WTC11 (cell line): Measurements from ENCODE around the gene DERL2. TPM values are rescaled to one million over a fixed set of nuclear protein-coding genes. Genes with fewer than 3 reads are reported as not detected.

Experiments used
- ATAC-seq: fragments of 200-7000 bp; cut with Tn5 transposase; 2 replicates; pipeline ENCODE4 v1.10.0; 2021; ENCODE audit warnings: mild to moderate bottlenecking, moderate library complexity
- CTCF ChIA-PET: fragments of 300-600 bp; sonication (Branson Sonifier 250); formaldehyde crosslinking; loops from one replicate; lab custom pipeline; 2021; ENCODE audit warnings: antibody characterized with exemption; lab: Charles Lee
- POLR2A ChIA-PET: fragments of 350-600 bp; sonication (Branson Sonifier 250); formaldehyde crosslinking; loops from one replicate; lab custom pipeline; 2021; ENCODE audit warnings: antibody characterized with exemption; lab: Charles Lee
- DNase-seq: peaks from one replicate; pipeline ENCODE4 v3.0.0; 2021; ENCODE audit warnings: low spot score
- H3K27ac Mint-ChIP-seq: 2 replicates; pipeline ENCODE4 v1.8.0; 2021; ENCODE audit warnings: mixed read lengths
- H3K27me3 Mint-ChIP-seq: 2 replicates; pipeline ENCODE4 v1.8.0; 2021; ENCODE audit warnings: low read depth, mild to moderate bottlenecking, moderate library complexity, mixed read lengths
- H3K36me3 Mint-ChIP-seq: 2 replicates; pipeline ENCODE4 v1.8.0; 2021; ENCODE audit warnings: mixed read lengths
- H3K4me1 Mint-ChIP-seq: 2 replicates; pipeline ENCODE4 v1.8.0; 2022; ENCODE audit warnings: mixed read lengths
- H3K4me3 Mint-ChIP-seq: 2 replicates; pipeline ENCODE4 v1.8.0; 2021; ENCODE audit warnings: mild to moderate bottlenecking, moderate library complexity, mixed read lengths
- H3K9me3 Mint-ChIP-seq: 2 replicates; pipeline ENCODE4 v1.8.0; 2021; ENCODE audit warnings: mixed read lengths
- FOXJ3 ChIP-seq: sonication (generic); formaldehyde crosslinking; IDR thresholded peaks from 2 replicates; pipeline ENCODE4 v1.9.0; 2021; ENCODE audit warnings: missing genetic modification reagents, mild to moderate bottlenecking, borderline replicate concordance
- FOXP1 ChIP-seq: sonication (generic); formaldehyde crosslinking; IDR thresholded peaks from 2 replicates; pipeline ENCODE4 v1.8.0; 2022; ENCODE audit warnings: missing genetic modification reagents, mild to moderate bottlenecking, moderate library complexity, borderline replicate concordance
- GTF2I ChIP-seq: fragments of 250-450 bp; sonication (Bioruptor Pico); conservative IDR thresholded peaks from 2 replicates; pipeline ENCODE4 v1.4.0; 2021; ENCODE audit warnings: mild to moderate bottlenecking
- KAT7 ChIP-seq: sonication (generic); formaldehyde crosslinking; IDR thresholded peaks from 2 replicates; pipeline ENCODE4 v1.8.1; 2023; ENCODE audit warnings: missing genetic modification reagents, mild to moderate bottlenecking, borderline replicate concordance
- MXD4 ChIP-seq: fragments of 250-450 bp; sonication (Bioruptor Pico); IDR thresholded peaks from 2 replicates; pipeline ENCODE4 v1.8.0; 2021; ENCODE audit warnings: mild to moderate bottlenecking, moderate library complexity, borderline replicate concordance
- ZNF121 ChIP-seq: sonication (generic); formaldehyde crosslinking; IDR thresholded peaks from 2 replicates; pipeline ENCODE4 v1.8.0; 2023; ENCODE audit warnings: missing genetic modification reagents
- ZNF138 ChIP-seq: sonication (generic); formaldehyde crosslinking; conservative IDR thresholded peaks from 2 replicates; pipeline ENCODE4 v1.8.1; 2022; ENCODE audit warnings: mild to moderate bottlenecking, moderate library complexity, missing genetic modification reagents
- ZNF396 ChIP-seq: fragments of 250-450 bp; sonication (Bioruptor Pico); IDR thresholded peaks from 2 replicates; pipeline ENCODE4 v1.8.0; 2021; ENCODE audit warnings: mild to moderate bottlenecking, moderate library complexity, borderline replicate concordance
- ZNF416 ChIP-seq: fragments of 250-450 bp; sonication (Bioruptor Pico); IDR thresholded peaks from 2 replicates; pipeline ENCODE4 v1.9.0; 2021; ENCODE audit warnings: mild to moderate bottlenecking, inconsistent platforms
- total RNA-seq: library from RNA; stranded (reverse); gene quantifications from 3 replicates; pipeline ENCODE4 v1.2.3, GENCODE V29; 2021
- TF ChIP-seq, protein P1 (sequence below): fragments of 200-600 bp; IDR thresholded peaks from 2 replicates; pipeline ENCODE4 v1.8.0; 2022; ENCODE audit warnings: antibody characterized with exemption
- TF ChIP-seq, protein P2 (sequence below): sonication (generic); formaldehyde crosslinking; IDR thresholded peaks from 2 replicates; pipeline ENCODE4 v1.8.1; 2022; ENCODE audit warnings: mild to moderate bottlenecking, moderate library complexity, missing genetic modification reagents
- TF ChIP-seq, protein P3 (sequence below): fragments of 250-450 bp; sonication (Bioruptor Pico); IDR thresholded peaks from 2 replicates; pipeline ENCODE4 v1.9.0; 2021; ENCODE audit warnings: mild to moderate bottlenecking
- TF ChIP-seq, protein P4 (sequence below): sonication (generic); formaldehyde crosslinking; IDR thresholded peaks from 2 replicates; pipeline ENCODE4 v1.8.0; 2022; ENCODE audit warnings: mild to moderate bottlenecking, missing genetic modification reagents
- TF ChIP-seq, protein P5 (sequence below): sonication (generic); formaldehyde crosslinking; IDR thresholded peaks from 2 replicates; pipeline ENCODE4 v1.8.1; 2023; ENCODE audit warnings: mild to moderate bottlenecking, missing genetic modification reagents
- TF ChIP-seq, protein P6 (sequence below): fragments of 250-450 bp; sonication (Bioruptor Pico); IDR thresholded peaks from 2 replicates; pipeline ENCODE4 v1.9.0; 2021; ENCODE audit warnings: mild to moderate bottlenecking
- TF ChIP-seq, protein P7 (sequence below): sonication (generic); formaldehyde crosslinking; IDR thresholded peaks from 2 replicates; pipeline ENCODE4 v1.8.1; 2023; ENCODE audit warnings: mild to moderate bottlenecking, missing genetic modification reagents, moderate library complexity

DERL2 gene
- total RNA-seq, 1 experiment from 2014 or later, result 47.1 TPM

DNA sequence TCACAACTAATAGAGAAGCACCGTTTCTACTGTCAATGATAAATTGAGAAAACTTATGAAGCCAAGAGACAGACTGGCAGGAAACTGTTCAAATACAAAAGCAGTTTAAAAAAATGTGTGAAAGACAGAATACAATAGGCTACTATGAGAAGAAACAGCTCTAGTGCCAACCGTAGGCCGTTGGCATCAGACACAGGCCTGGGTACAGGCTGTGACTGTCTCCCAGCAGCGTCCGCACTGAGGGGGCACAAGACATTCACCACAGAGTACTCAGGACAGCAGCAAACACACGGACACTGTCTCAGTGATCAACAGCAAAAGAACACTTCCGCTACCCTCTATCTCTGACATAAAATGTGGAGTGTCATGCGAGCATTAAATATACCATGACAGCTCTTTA lies 39.2 kb downstream of the DERL2 start (continued):
- TF ChIP-seq ZNF396 (CRISPR knock-in tag), result no peak
- TF ChIP-seq, protein P1, sequence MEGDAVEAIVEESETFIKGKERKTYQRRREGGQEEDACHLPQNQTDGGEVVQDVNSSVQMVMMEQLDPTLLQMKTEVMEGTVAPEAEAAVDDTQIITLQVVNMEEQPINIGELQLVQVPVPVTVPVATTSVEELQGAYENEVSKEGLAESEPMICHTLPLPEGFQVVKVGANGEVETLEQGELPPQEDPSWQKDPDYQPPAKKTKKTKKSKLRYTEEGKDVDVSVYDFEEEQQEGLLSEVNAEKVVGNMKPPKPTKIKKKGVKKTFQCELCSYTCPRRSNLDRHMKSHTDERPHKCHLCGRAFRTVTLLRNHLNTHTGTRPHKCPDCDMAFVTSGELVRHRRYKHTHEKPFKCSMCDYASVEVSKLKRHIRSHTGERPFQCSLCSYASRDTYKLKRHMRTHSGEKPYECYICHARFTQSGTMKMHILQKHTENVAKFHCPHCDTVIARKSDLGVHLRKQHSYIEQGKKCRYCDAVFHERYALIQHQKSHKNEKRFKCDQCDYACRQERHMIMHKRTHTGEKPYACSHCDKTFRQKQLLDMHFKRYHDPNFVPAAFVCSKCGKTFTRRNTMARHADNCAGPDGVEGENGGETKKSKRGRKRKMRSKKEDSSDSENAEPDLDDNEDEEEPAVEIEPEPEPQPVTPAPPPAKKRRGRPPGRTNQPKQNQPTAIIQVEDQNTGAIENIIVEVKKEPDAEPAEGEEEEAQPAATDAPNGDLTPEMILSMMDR, result no peak
- TF ChIP-seq MXD4, result no peak
- no peak for TF ChIP-seq FOXP1
- TF ChIP-seq, protein P2, sequence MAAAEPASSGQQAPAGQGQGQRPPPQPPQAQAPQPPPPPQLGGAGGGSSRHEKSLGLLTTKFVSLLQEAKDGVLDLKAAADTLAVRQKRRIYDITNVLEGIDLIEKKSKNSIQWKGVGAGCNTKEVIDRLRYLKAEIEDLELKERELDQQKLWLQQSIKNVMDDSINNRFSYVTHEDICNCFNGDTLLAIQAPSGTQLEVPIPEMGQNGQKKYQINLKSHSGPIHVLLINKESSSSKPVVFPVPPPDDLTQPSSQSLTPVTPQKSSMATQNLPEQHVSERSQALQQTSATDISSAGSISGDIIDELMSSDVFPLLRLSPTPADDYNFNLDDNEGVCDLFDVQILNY (CRISPR knock-in tag), result no peak
- TF ChIP-seq, protein P3, sequence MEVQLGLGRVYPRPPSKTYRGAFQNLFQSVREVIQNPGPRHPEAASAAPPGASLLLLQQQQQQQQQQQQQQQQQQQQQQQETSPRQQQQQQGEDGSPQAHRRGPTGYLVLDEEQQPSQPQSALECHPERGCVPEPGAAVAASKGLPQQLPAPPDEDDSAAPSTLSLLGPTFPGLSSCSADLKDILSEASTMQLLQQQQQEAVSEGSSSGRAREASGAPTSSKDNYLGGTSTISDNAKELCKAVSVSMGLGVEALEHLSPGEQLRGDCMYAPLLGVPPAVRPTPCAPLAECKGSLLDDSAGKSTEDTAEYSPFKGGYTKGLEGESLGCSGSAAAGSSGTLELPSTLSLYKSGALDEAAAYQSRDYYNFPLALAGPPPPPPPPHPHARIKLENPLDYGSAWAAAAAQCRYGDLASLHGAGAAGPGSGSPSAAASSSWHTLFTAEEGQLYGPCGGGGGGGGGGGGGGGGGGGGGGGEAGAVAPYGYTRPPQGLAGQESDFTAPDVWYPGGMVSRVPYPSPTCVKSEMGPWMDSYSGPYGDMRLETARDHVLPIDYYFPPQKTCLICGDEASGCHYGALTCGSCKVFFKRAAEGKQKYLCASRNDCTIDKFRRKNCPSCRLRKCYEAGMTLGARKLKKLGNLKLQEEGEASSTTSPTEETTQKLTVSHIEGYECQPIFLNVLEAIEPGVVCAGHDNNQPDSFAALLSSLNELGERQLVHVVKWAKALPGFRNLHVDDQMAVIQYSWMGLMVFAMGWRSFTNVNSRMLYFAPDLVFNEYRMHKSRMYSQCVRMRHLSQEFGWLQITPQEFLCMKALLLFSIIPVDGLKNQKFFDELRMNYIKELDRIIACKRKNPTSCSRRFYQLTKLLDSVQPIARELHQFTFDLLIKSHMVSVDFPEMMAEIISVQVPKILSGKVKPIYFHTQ (CRISPR knock-in tag), result no peak
- TF ChIP-seq, protein P4, sequence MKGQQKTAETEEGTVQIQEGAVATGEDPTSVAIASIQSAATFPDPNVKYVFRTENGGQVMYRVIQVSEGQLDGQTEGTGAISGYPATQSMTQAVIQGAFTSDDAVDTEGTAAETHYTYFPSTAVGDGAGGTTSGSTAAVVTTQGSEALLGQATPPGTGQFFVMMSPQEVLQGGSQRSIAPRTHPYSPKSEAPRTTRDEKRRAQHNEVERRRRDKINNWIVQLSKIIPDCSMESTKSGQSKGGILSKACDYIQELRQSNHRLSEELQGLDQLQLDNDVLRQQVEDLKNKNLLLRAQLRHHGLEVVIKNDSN (CRISPR knock-in tag), result no peak
- TF ChIP-seq ZNF416 (CRISPR knock-in tag), result no peak
- no peak for TF ChIP-seq ZNF138 (CRISPR knock-in tag)

DNA sequence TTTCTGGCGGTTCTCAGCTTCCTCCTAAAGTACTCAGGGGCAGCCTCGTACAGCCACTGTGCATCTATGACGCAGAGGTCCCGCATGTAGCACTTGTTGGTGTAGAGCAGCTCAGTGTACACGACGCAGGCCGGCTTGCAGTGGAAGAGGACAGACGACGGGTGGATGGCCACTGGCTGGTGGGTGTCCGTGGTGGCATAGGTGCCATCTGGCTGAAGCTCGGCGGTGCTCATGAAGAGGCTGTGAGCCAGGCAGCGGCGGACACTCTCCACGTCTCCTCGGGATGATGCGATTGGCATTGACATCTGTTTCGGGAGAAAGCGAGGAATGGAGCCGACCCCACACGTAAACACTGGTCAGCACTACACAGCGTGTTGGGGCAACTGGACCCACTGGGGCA lies 41.8 kb downstream of the DERL2 start:
- Mint-ChIP-seq H3K4me1 (peaks cover 7% of the 10 kb centered on the region; the same call in 1 of the 2 replicates), H3K9me3 (no peaks in the 10 kb centered on the region), H3K36me3 (peaks cover 55% of the 10 kb centered on the region), H3K27me3 (no peaks in the 10 kb centered on the region), H3K4me3 (no peak overlapping the region), H3K27ac (no peak overlapping the region)
- CTCF ChIA-PET, result interaction anchor here (0.6 kb wide), 1 partner anchor 18 kb away, joined by 3 read pairs; no protein-coding TSS in a partner anchor
- DNase-seq, result no peak
- POLR2A ChIA-PET, result interaction anchor here (0.7 kb wide), 1 partner anchor 24 kb away, joined by 3 read pairs; the partner anchor contains the start of gene RPAIN
- no peak for ATAC-seq
- TF ChIP-seq, protein P5, sequence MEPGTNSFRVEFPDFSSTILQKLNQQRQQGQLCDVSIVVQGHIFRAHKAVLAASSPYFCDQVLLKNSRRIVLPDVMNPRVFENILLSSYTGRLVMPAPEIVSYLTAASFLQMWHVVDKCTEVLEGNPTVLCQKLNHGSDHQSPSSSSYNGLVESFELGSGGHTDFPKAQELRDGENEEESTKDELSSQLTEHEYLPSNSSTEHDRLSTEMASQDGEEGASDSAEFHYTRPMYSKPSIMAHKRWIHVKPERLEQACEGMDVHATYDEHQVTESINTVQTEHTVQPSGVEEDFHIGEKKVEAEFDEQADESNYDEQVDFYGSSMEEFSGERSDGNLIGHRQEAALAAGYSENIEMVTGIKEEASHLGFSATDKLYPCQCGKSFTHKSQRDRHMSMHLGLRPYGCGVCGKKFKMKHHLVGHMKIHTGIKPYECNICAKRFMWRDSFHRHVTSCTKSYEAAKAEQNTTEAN (CRISPR knock-in tag), result no peak
- TF ChIP-seq ZNF121 (CRISPR knock-in tag), result no peak
- no peak for TF ChIP-seq GTF2I
- no peak for TF ChIP-seq KAT7 (CRISPR knock-in tag)
- no peak for TF ChIP-seq FOXJ3 (CRISPR knock-in tag)
- TF ChIP-seq, protein P6, sequence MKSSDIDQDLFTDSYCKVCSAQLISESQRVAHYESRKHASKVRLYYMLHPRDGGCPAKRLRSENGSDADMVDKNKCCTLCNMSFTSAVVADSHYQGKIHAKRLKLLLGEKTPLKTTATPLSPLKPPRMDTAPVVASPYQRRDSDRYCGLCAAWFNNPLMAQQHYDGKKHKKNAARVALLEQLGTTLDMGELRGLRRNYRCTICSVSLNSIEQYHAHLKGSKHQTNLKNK (CRISPR knock-in tag), result no peak
- TF ChIP-seq, protein P7, sequence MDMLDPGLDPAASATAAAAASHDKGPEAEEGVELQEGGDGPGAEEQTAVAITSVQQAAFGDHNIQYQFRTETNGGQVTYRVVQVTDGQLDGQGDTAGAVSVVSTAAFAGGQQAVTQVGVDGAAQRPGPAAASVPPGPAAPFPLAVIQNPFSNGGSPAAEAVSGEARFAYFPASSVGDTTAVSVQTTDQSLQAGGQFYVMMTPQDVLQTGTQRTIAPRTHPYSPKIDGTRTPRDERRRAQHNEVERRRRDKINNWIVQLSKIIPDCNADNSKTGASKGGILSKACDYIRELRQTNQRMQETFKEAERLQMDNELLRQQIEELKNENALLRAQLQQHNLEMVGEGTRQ (CRISPR knock-in tag), result no peak
